Measurements from ENCODE around the gene EXOC3L4. TPM values are rescaled to one million over a fixed set of nuclear protein-coding genes. Genes with fewer than 3 reads are reported as not detected.

EXOC3L4 gene
- total RNA-seq, 1 experiment from 2014 or later: 1.7 TPM

GRCh38 chr14:103142721-103143302, 48.3 kb downstream of the EXOC3L4 start:
- no peaks in the 10 kb centered on the region for H4K20me1 ChIP-seq (ENCODE audit: insufficient read depth)
- CTCF ChIA-PET: interaction anchor here (1.1 to 1.4 kb wide), 3 partner anchors 38 to 153 kb away, joined by 3 to 9 read pairs (median 3); no protein-coding TSS in a partner anchor
- H3K36me3 ChIP-seq (ENCODE audit: low read depth): no peaks in the 10 kb centered on the region
- no peaks in the 10 kb centered on the region for H3K9me3 ChIP-seq (ENCODE audit: insufficient read depth, low read depth)
- peaks cover 44% of the 10 kb centered on the region for H3K4me1 ChIP-seq (replicated peaks; ENCODE audit: insufficient read depth)
- intact Hi-C loops (cut with micrococcal nuclease; ENCODE audit: unreplicated experiment): loop anchor here (1.0 kb wide), 2 partner anchors 14 to 63 kb away; no protein-coding TSS in a partner anchor
- H2AFZ ChIP-seq: no peak overlapping the region
- H3K4me3 ChIP-seq: no peak overlapping the region
- POLR2A ChIA-PET (ENCODE audit: unreplicated experiment): interaction anchor here (0.5 to 0.6 kb wide), 3 partner anchors 57 to 153 kb away, joined by 3 to 7 read pairs (median 6); no protein-coding TSS in a partner anchor
- TF ChIP-seq EZH2 (IDR thresholded peaks at IDR 0.05; ENCODE audit: low read depth) (no peak), CTCF (conservative IDR thresholded peaks at IDR 0.05) (0 out of 2 replicates have a peak, but pooled peaks have one; percentile 24)
- DNase-seq: peak in 1 of 2 experiments; percentile 46
- no TSS peak for BruUV-seq (replicated peaks)
- H3K9me2 ChIP-seq (ENCODE audit: insufficient read depth): no peaks in the 10 kb centered on the region
- H3K27ac ChIP-seq: peak overlapping the region; percentile 91
- H3K79me2 ChIP-seq (ENCODE audit: low read depth): no peaks in the 10 kb centered on the region
- peaks cover 72% of the 10 kb centered on the region for H3F3A ChIP-seq (ENCODE audit: insufficient read depth, low read depth)
- no peaks in the 10 kb centered on the region for H3K27me3 ChIP-seq (ENCODE audit: insufficient read depth, low read depth)
- peak overlapping the region; percentile 74 for H3K4me2 ChIP-seq

GRCh38 chr14:103143506-103143905, 49.0 kb downstream of the EXOC3L4 start:
- peak overlapping the region; percentile 74 for H3K4me2 ChIP-seq
- H3K27ac ChIP-seq: peak overlapping the region; percentile 91

More at GRCh38 chr14:103143506-103143905, 49.0 kb downstream of the EXOC3L4 start:
- Histone ChIP-seq H3K79me2 (ENCODE audit: low read depth) (no peaks in the 10 kb centered on the region), H3K27me3 (ENCODE audit: insufficient read depth, low read depth) (no peaks in the 10 kb centered on the region), H3K4me1 (replicated peaks; ENCODE audit: insufficient read depth) (peaks cover 49% of the 10 kb centered on the region), H3K9me2 (ENCODE audit: insufficient read depth) (no peaks in the 10 kb centered on the region), H3K9me3 (ENCODE audit: insufficient read depth, low read depth) (no peaks in the 10 kb centered on the region), H4K20me1 (ENCODE audit: insufficient read depth) (no peaks in the 10 kb centered on the region), H3K36me3 (ENCODE audit: low read depth) (no peaks in the 10 kb centered on the region), H3K4me3 (no peak overlapping the region), H2AFZ (no peak overlapping the region), H3F3A (ENCODE audit: insufficient read depth, low read depth) (peaks cover 65% of the 10 kb centered on the region)
- ChIA-PET POLR2A (ENCODE audit: unreplicated experiment) (interaction anchor here (0.9 to 1.0 kb wide), 2 partner anchors 14 to 17 kb away, joined by 3 to 7 read pairs; no protein-coding TSS in a partner anchor), CTCF (interaction anchor here (0.6 to 1.3 kb wide), 3 partner anchors 39 to 504 kb away, joined by 5 to 14 read pairs (median 9); no protein-coding TSS in a partner anchor)
- intact Hi-C loops (cut with micrococcal nuclease; ENCODE audit: unreplicated experiment): loop anchor here (1.0 kb wide), 2 partner anchors 14 to 63 kb away; no protein-coding TSS in a partner anchor
- no peak for TF ChIP-seq EZH2 (IDR thresholded peaks at IDR 0.05; ENCODE audit: low read depth)
- TF ChIP-seq CTCF (conservative IDR thresholded peaks at IDR 0.05): no peak
- BruUV-seq (replicated peaks): no TSS peak
- DNase-seq: peak; percentile 77 to 99
